ENCODE measurements around the gene CTBS. TPM values are rescaled to one million over a fixed set of nuclear protein-coding genes. Genes with fewer than 3 reads are reported as not detected.

The CTBS gene
- total and polyA plus RNA-seq, 2 of the 13 experiments (the other 11 are each of a cell fraction or from before 2014, with no cell fraction given) = 4.7 to 12.4 TPM

GRCh38 chr1:84504580-84505492 is 69.4 kb downstream of the CTBS start (continued):
- TF ChIP-seq AFF4 (CRISPR knock-in tag; IDR thresholded peaks at IDR 0.05) (0 out of 2 replicates have a peak, but pooled peaks have one; percentile 81), DPF2 (CRISPR knock-in tag; IDR thresholded peaks at IDR 0.05; ENCODE audit: borderline replicate concordance, low read depth) (peak; percentile 55; the same call in 1 of the 2 replicates), SOX13 (IDR thresholded peaks at IDR 0.05) (no peak), SOX13 (CRISPR knock-in tag; conservative IDR thresholded peaks at IDR 0.05 in 1 of 2, IDR thresholded peaks at IDR 0.05 in 1 of 2) (peak in 1 of 2 experiments; percentile 79; a peak in 2 of 4 replicates), NONO (IDR thresholded peaks at IDR 0.05) (no peak), NONO (CRISPR knock-in tag; conservative IDR thresholded peaks at IDR 0.05) (0 out of 2 replicates have a peak, but pooled peaks have one; percentile 23), FOXC1 (CRISPR knock-in tag; IDR thresholded peaks at IDR 0.05; ENCODE audit: borderline replicate concordance) (no peak), ZFP36 (IDR thresholded peaks at IDR 0.05; ENCODE audit: borderline replicate concordance, low read depth, low read length, partially characterized antibody) (no peak), TIGD3 (CRISPR knock-in tag; IDR thresholded peaks at IDR 0.05; ENCODE audit: borderline replicate concordance) (no peak; the same call in 1 of the 2 replicates), KAT8 (CRISPR knock-in tag; IDR thresholded peaks at IDR 0.05) (peak; percentile 24; the same call in 1 of the 2 replicates), ZNF614 (CRISPR knock-in tag; IDR thresholded peaks at IDR 0.05; ENCODE audit: borderline replicate concordance) (peak; percentile 58; the same call in 1 of the 2 replicates), POLR2AphosphoS5 (IDR thresholded peaks at IDR 0.05; ENCODE audit: low read depth, low read length) (peak; percentile 63), ZNF180 (CRISPR knock-in tag; IDR thresholded peaks at IDR 0.05; ENCODE audit: borderline replicate concordance, low read depth) (no peak), TARDBP (CRISPR knock-in tag; IDR thresholded peaks at IDR 0.05) (peak; percentile 48; the same call in 1 of the 2 replicates), KLF13 (CRISPR knock-in tag; IDR thresholded peaks at IDR 0.05) (no peak), BCL6 (CRISPR knock-in tag; IDR thresholded peaks at IDR 0.05) (peak; percentile 89), SOX6 (IDR thresholded peaks at IDR 0.05) (no peak), SOX6 (CRISPR knock-in tag; IDR thresholded peaks at IDR 0.05) (peak; percentile 87), E2F2 (CRISPR knock-in tag; IDR thresholded peaks at IDR 0.05; ENCODE audit: borderline replicate concordance) (no peak), MATR3 (CRISPR knock-in tag; IDR thresholded peaks at IDR 0.05) (no peak), MEF2D (CRISPR knock-in tag; IDR thresholded peaks at IDR 0.05) (0 out of 2 replicates have a peak, but pooled peaks have one; percentile 28)

All from HepG2 (cell line).